Lower lobe of right lung (tissue), 2 donors: Measurements from ENCODE around the gene SEMA3B. TPM values are rescaled to one million over a fixed set of nuclear protein-coding genes. Genes with fewer than 3 reads are reported as not detected.
"Not testable (repeated sequence)": the region's sequence is repeated elsewhere in the genome, so short reads cannot be mapped to it uniquely, and the experiment has no call there.

Experiments used
- ATAC-seq, 2 donors: fragments of 200-7000 bp; cut with Tn5 transposase; one replicate each; pipeline ENCODE4 v1.9.1; 2020 to 2022; ENCODE audit warnings: mild to moderate bottlenecking in 2 of 2, moderate library complexity in 2 of 2
- DNase-seq: peaks from one replicate; pipeline ENCODE4 v3.0.0-alpha.2; 2020
- H3K27ac ChIP-seq: fragments of 200-600 bp; one replicate; pipeline ENCODE4 v1.8.0; 2022
- H3K27me3 ChIP-seq: fragments of 200-600 bp; one replicate; pipeline ENCODE4 v1.8.0; 2022; ENCODE audit warnings: low read depth
- H3K36me3 ChIP-seq: fragments of 200-600 bp; one replicate; pipeline ENCODE4 v1.8.0; 2022; ENCODE audit warnings: mild to moderate bottlenecking
- H3K4me1 ChIP-seq: fragments of 200-600 bp; one replicate; pipeline ENCODE4 v1.8.0; 2022
- H3K4me3 ChIP-seq: fragments of 200-600 bp; one replicate; pipeline ENCODE4 v1.8.0; 2022; ENCODE audit warnings: mild to moderate bottlenecking
- H3K9me3 ChIP-seq: fragments of 200-600 bp; one replicate; pipeline ENCODE4 v1.8.0; 2022
- intact Hi-C: fragments of 100-400 bp; cut with DNase I; formaldehyde crosslinking; loops from one replicate; pipeline ENCODE4 v1.11.0; 2022
- total RNA-seq: library from RNA; stranded (reverse); fragmentation: NEBNext Ultra II Directional; extraction: Animal tissue kit (Norgen Biotek cat#: 25700); gene quantifications from one replicate; pipeline ENCODE4 v1.2.1, GENCODE V29; 2021
- TF ChIP-seq, protein P1 (sequence below): fragments of 200-600 bp; IDR thresholded peaks from one replicate; pipeline ENCODE4 v1.8.0; 2022; ENCODE audit warnings: antibody characterized with exemption, mild to moderate bottlenecking
- donor health status: DM: no; HTN: yes; CAD: no; lungs with severe emphysema.

SEMA3B gene
- total RNA-seq, 1 donor from 2014 or later, result 77.6 TPM

DNA sequence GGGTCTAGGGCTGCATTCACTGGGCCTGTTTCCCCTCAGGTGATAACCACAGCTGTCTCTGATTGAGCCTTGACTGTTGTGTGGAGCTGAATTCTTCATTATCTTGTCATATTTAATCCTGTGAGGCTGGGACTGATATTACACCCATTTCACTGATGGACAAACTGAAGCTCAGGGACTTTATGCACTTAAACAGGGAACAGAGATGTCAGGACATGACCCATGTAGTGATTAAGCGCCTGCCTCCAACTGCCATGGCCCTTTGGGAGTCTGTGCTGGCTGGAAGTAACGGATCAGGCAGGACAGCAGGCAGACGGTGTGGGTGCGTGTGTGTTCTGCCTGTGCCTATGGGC lies 25.4 kb upstream of the SEMA3B start:
- Histone ChIP-seq H3K9me3 (no peaks in the 10 kb centered on the region), H3K36me3 (peaks cover 66% of the 10 kb centered on the region), H3K4me1 (peaks cover 100% of the 10 kb centered on the region), H3K4me3 (peak overlapping the region; percentile 37), H3K27ac (peak overlapping the region; percentile 96), H3K27me3 (no peaks in the 10 kb centered on the region)
- TF ChIP-seq, protein P1, sequence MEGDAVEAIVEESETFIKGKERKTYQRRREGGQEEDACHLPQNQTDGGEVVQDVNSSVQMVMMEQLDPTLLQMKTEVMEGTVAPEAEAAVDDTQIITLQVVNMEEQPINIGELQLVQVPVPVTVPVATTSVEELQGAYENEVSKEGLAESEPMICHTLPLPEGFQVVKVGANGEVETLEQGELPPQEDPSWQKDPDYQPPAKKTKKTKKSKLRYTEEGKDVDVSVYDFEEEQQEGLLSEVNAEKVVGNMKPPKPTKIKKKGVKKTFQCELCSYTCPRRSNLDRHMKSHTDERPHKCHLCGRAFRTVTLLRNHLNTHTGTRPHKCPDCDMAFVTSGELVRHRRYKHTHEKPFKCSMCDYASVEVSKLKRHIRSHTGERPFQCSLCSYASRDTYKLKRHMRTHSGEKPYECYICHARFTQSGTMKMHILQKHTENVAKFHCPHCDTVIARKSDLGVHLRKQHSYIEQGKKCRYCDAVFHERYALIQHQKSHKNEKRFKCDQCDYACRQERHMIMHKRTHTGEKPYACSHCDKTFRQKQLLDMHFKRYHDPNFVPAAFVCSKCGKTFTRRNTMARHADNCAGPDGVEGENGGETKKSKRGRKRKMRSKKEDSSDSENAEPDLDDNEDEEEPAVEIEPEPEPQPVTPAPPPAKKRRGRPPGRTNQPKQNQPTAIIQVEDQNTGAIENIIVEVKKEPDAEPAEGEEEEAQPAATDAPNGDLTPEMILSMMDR, result no peak
- no peak for DNase-seq
- ATAC-seq, result no peak
- intact Hi-C loops, result no loop called here

DNA sequence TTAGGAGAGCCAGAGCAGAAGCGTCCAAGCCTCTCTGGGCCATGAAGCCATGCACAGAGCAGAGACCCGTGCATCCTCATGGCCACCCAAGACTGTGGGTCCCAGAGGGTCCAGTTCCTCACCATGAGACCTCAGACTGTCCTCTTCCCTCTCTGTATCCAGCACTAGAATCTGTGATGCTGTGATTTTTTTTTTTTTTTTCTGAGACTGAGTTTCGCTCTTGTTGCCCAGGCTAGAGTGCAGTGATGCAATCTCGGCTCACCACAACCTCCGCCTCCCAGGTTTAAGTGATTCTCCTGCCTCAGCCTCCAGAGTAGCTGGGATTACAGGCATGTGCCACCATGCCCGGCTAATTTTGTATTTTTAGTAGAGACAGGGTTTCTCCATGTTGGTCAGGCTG lies 24.1 kb upstream of the SEMA3B start:
- ATAC-seq, DNase-seq, intact Hi-C loops, H3K27me3 ChIP-seq, H3K9me3 ChIP-seq: not testable (repeated sequence)
- Histone ChIP-seq H3K4me1 (peaks cover 100% of the 10 kb centered on the region), H3K27ac (peak overlapping the region; percentile 96), H3K36me3 (peaks cover 63% of the 10 kb centered on the region), H3K4me3 (peak overlapping the region; percentile 17)

DNA sequence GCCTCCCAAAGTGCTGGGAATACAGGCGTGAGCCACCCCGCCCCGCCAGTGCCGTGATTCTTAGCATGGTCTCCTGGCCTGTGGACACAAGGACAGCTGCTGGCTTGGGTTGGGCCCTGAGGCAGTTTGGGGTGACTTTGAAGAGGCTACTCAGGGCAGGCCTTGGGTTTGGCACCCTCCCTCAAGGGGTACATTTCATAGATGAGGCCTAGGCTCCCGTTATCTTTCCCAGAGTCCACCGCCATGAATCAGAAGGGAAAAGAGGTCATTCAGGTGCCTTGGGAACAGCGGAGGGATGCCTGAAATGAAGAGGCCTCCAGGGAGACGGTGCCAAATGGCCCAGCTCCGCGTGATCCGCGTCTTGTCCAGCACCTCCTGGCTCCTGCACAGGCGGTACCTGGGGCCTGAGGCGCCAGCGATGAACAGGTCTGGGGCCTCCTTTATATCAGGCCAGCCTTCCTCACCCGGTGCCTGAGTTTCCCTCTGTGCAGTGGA lies 23.6 kb upstream of the SEMA3B start:
- H3K27me3 ChIP-seq, result no peaks in the 10 kb centered on the region
- H3K36me3 ChIP-seq, result peaks cover 63% of the 10 kb centered on the region
- no peaks in the 10 kb centered on the region for H3K9me3 ChIP-seq
- H3K4me1 ChIP-seq, result peaks cover 100% of the 10 kb centered on the region
- no peak for ATAC-seq
- no peak for DNase-seq
- H3K4me3 ChIP-seq, result peak overlapping the region; percentile 52
- intact Hi-C loops, result no loop called here
- peak overlapping the region; percentile 96 for H3K27ac ChIP-seq
- TF ChIP-seq, protein P1, result no peak

DNA sequence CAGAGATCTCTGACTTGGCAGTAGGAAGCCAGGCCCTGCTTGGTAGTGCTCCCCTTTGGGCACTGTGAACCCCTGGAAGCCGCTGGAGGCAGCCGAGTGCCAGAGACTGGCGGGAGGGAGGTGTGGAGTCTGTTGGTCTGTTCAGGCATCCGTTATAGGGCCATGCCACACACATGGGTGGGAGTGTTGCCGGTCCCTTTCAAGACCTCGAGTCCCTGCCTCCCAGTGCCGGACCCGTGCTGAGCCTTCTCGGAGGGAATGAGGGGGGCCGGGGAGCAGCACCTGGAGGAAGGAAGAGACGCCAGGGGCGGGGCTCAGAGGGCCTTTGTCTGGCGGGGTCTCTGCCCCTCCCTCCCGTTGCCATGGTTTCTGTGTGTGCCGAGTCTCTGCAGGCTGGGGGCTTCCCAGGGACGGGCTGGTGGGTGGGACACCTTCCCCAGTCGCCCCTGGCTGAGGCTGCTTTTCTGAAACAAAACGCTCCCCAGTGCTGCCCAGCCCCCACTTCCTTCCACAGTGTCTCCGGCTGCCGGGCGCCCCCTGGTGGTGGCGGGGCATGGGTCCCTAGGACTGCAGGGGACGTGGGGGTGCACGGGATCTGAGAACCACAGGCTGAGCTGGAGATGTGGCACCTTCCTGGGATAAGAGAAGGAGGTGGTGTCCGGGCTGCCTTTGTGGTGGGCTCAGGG lies 23.0 kb upstream of the SEMA3B start:
- H3K27me3 ChIP-seq, result no peaks in the 10 kb centered on the region
- no peaks in the 10 kb centered on the region for H3K9me3 ChIP-seq
- DNase-seq (peak; percentile 95), ATAC-seq (peak; percentile 88 to 90)
- peaks cover 63% of the 10 kb centered on the region for H3K36me3 ChIP-seq
- H3K4me1 ChIP-seq, result peaks cover 100% of the 10 kb centered on the region
- TF ChIP-seq, protein P1, result peak; percentile 99
- peak overlapping the region; percentile 52 for H3K4me3 ChIP-seq
- intact Hi-C loops, result no loop called here
- H3K27ac ChIP-seq, result peak overlapping the region; percentile 96

DNA sequence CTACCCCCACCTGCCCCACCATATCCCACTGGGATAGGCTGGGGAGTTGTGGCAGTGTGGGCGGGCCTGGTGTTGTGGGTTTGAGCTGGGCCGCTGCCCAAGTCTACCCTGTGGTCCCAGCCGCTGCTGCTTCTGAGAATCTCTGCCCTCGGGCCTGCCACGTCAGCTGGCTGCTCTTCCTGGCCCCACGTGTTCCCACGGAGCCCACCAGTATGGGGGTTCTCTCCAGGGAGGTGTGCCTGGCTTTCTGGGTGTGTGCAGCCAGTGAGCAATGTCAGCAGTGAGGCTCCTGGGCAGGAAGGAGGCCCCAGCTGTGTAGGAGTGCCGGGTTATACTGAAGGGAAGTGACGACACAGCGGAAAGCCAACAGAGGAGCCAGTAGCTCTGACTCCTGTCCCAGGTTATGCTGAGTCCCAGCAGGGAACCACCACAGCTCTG lies 22.4 kb upstream of the SEMA3B start:
- H3K36me3 ChIP-seq, result peaks cover 61% of the 10 kb centered on the region
- H3K27me3 ChIP-seq, result no peaks in the 10 kb centered on the region
- peaks cover 100% of the 10 kb centered on the region for H3K4me1 ChIP-seq
- H3K9me3 ChIP-seq, result no peaks in the 10 kb centered on the region
- intact Hi-C loops, result no loop called here
- DNase-seq (peak; percentile 74), ATAC-seq (peak; percentile 52 to 54)
- peak overlapping the region; percentile 52 for H3K4me3 ChIP-seq
- TF ChIP-seq, protein P1, result peak; percentile 28
- H3K27ac ChIP-seq, result peak overlapping the region; percentile 96

DNA sequence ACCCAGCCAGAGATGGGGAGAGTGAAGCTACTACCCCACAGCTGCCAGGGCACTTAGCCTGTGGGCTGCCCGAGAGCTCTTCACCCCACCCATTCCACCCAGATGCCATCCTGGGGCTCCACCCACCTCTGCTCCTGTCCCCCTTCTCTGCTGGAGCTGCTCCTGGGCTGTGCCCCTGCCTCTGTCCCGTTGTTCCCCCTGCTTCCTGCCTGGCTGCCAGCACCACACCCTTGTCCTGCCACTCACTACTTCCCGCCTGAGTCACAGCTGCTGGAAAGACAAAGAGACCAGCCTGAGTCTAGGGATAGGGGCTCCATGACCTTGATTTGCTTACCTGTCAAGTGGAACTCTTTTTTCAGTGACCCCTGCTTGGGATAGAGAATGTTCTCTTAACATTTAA lies 20.6 kb upstream of the SEMA3B start:
- H3K27ac ChIP-seq, result peak overlapping the region; percentile 96
- TF ChIP-seq, protein P1, result no peak
- H3K4me3 ChIP-seq, result peak overlapping the region; percentile 6
- no peaks in the 10 kb centered on the region for H3K27me3 ChIP-seq
- H3K36me3 ChIP-seq, result peaks cover 75% of the 10 kb centered on the region
- no peaks in the 10 kb centered on the region for H3K9me3 ChIP-seq
- H3K4me1 ChIP-seq, result peaks cover 96% of the 10 kb centered on the region
- peak; percentile 36 to 38 for ATAC-seq
- no peak for DNase-seq
- intact Hi-C loops, result no loop called here
